Stimulated activated CD8-positive, alpha-beta memory T cell treated with anti-CD3 and anti-CD28 coated beads, Interleukin-15, amount 100 ng/mL, for 48 hours (primary cell): ENCODE results near the gene ZC3H8.

ENCODE experiments used
- DNase-seq, 2 donors: peaks; one replicate each; pipeline ENCODE4 v3.0.0-alpha.2; 2020; ENCODE audit warnings: low read depth in 2 of 2

ZC3H8 gene

GRCh38 chr2:112195167-112195766 lies 59.6 kb downstream of the ZC3H8 start:
- DNase-seq, result no peak

GRCh38 chr2:112194482-112194881 lies 60.4 kb downstream of the ZC3H8 start:
- no peak for DNase-seq

- DNase-seq, result no peak
These were observed 60.8 kb downstream of the ZC3H8 start for GRCh38 chr2:112194028-112194427.

- DNase-seq, result no peak
These were observed 65.8 kb downstream of the ZC3H8 start for GRCh38 chr2:112189001-112189556.

GRCh38 chr2:112187805-112188596 lies 66.8 kb downstream of the ZC3H8 start:
- DNase-seq, result peak; percentile 58 to 65

- DNase-seq, result no peak
These were observed 67.7 kb downstream of the ZC3H8 start for GRCh38 chr2:112187046-112187715.

GRCh38 chr2:112185131-112185530 lies 69.7 kb downstream of the ZC3H8 start:
- DNase-seq, result no peak

- DNase-seq, result no peak
These were observed 70.7 kb downstream of the ZC3H8 start for GRCh38 chr2:112184121-112184520.

GRCh38 chr2:112183327-112184025 lies 71.4 kb downstream of the ZC3H8 start:
- DNase-seq, result no peak

GRCh38 chr2:112182581-112183034 lies 72.2 kb downstream of the ZC3H8 start:
- DNase-seq, result no peak

GRCh38 chr2:112181571-112182290 lies 73.1 kb downstream of the ZC3H8 start:
- no peak for DNase-seq

- no peak for DNase-seq
These were observed 78.8 kb downstream of the ZC3H8 start for GRCh38 chr2:112175958-112176573.

- no peak for DNase-seq
These were observed 79.5 kb downstream of the ZC3H8 start for GRCh38 chr2:112175333-112175732.

GRCh38 chr2:112174383-112174782 lies 80.5 kb downstream of the ZC3H8 start:
- DNase-seq, result no peak

GRCh38 chr2:112173646-112174319 lies 81.1 kb downstream of the ZC3H8 start:
- DNase-seq, result no peak

GRCh38 chr2:112170495-112170894 lies 84.3 kb downstream of the ZC3H8 start:
- no peak for DNase-seq

GRCh38 chr2:112168422-112169124 lies 86.3 kb downstream of the ZC3H8 start:
- DNase-seq, result no peak

- no peak for DNase-seq
These were observed 87.9 kb downstream of the ZC3H8 start for GRCh38 chr2:112166806-112167499.

GRCh38 chr2:112165296-112165695 lies 89.5 kb downstream of the ZC3H8 start:
- no peak for DNase-seq
